ENCODE measurements around the gene RNFT2.

- no peak for TF ChIP-seq EZH2 (IDR thresholded peaks at IDR 0.05; ENCODE audit: borderline replicate concordance, insufficient read depth, low read length, poor library complexity, severe bottlenecking)
- TF ChIP-seq CTCF (IDR thresholded peaks at IDR 0.05; ENCODE audit: poor library complexity, severe bottlenecking) = no peak
- no peak for TF ChIP-seq EP300 (conservative IDR thresholded peaks at IDR 0.05; ENCODE audit: poor library complexity, severe bottlenecking)
- no peak for TF ChIP-seq POLR2AphosphoS5 (IDR thresholded peaks at IDR 0.05)
These were observed 97.4 kb downstream of the RNFT2 start for GRCh38 chr12:116835484-116835883.

All from neural cell (in vitro differentiated cells).